CD14-positive monocyte (primary cell): ENCODE measurements around the gene BEND7. TPM values are rescaled to one million over a fixed set of nuclear protein-coding genes. Genes with fewer than 3 reads are reported as not detected.
"Not testable (repeated sequence)": the region's sequence is repeated elsewhere in the genome, so short reads cannot be mapped to it uniquely, and the experiment has no call there.

Source experiments
- DNase-seq, 3 donors: peaks; one replicate each; pipeline ENCODE4 v3.0.0-alpha.2; 2011 to 2022
- H2AFZ ChIP-seq: 2 replicates; pipeline ENCODE4 v1.6.0; 2012; ENCODE audit warnings: mild to moderate bottlenecking, low read depth, low read length, inconsistent platforms; ENCODE audit not compliant: insufficient read depth, poor library complexity, severe bottlenecking
- H3K27ac ChIP-seq, 2 donors: 1 replicate in 1 of 2; 2 replicates in 1 of 2; pipeline ENCODE4 v1.5.1; 2012 to 2013; ENCODE audit warnings: low read length in 2 of 2, control low read depth in 1 of 2, inconsistent platforms in 1 of 2, low read depth in 1 of 2, mild to moderate bottlenecking in 1 of 2
- H3K27me3 ChIP-seq, 2 donors: one replicate each; pipeline versions ENCODE4 v1.6.0 to v1.6.1; 2011 to 2013; ENCODE audit warnings: low read length in 2 of 2; ENCODE audit not compliant: control insufficient read depth in 2 of 2, insufficient read depth in 2 of 2
- H3K36me3 ChIP-seq, 2 donors: replicated peaks in 1 of 2; 1 replicate in 1 of 2; 2 replicates in 1 of 2; pipeline versions ENCODE4 v1.5.1 to v1.6.1; 2012 to 2013; ENCODE audit warnings: low read length in 2 of 2, control low read depth in 1 of 2, inconsistent platforms in 1 of 2, mild to moderate bottlenecking in 1 of 2; ENCODE audit not compliant: insufficient read depth in 2 of 2, control insufficient read depth in 1 of 2
- H3K4me1 ChIP-seq, 2 donors: 1 replicate in 1 of 2; 2 replicates in 1 of 2; pipeline versions ENCODE4 v1.5.1 to v1.6.1; 2012 to 2013; ENCODE audit warnings: low read length in 2 of 2, control low read depth in 1 of 2, inconsistent platforms in 1 of 2, mild to moderate bottlenecking in 1 of 2, moderate library complexity in 1 of 2; ENCODE audit not compliant: insufficient read depth in 2 of 2, control insufficient read depth in 1 of 2
- H3K4me2 ChIP-seq: replicated peaks from 2 replicates; pipeline ENCODE3; 2012; ENCODE audit warnings: low read length, moderate library complexity, mild to moderate bottlenecking; ENCODE audit not compliant: poor library complexity, severe bottlenecking; ENCODE audit errors: extremely low read depth
- H3K4me3 ChIP-seq, 3 experiments: fragments of 200-600 bp in 1 of 3; sonication (generic) in 1 of 3; replicated peaks in 1 of 3; 1 replicate in 2 of 3; 2 replicates in 1 of 3; pipeline ENCODE4 v1.5.1; 2011 to 2013; ENCODE audit warnings: low read length in 3 of 3, mild to moderate bottlenecking in 3 of 3, control low read depth in 2 of 3, low read depth in 2 of 3, inconsistent platforms in 1 of 3, moderate library complexity in 1 of 3
- H3K79me2 ChIP-seq: 2 replicates; pipeline ENCODE4 v1.6.0; 2012; ENCODE audit warnings: mild to moderate bottlenecking, control low read depth, inconsistent platforms, low read length, moderate library complexity; ENCODE audit not compliant: insufficient read depth
- H3K9ac ChIP-seq: 2 replicates; pipeline ENCODE4 v1.6.0; 2017; ENCODE audit warnings: low read length, mild to moderate bottlenecking; ENCODE audit not compliant: insufficient read depth, poor library complexity, severe bottlenecking
- H3K9me3 ChIP-seq, 2 donors: replicated peaks in 1 of 2; 1 replicate in 1 of 2; 2 replicates in 1 of 2; pipeline versions ENCODE4 v1.5.1 to v1.6.1; 2012 to 2013; ENCODE audit warnings: low read length in 2 of 2, control low read depth in 1 of 2; ENCODE audit not compliant: control insufficient read depth in 1 of 2, insufficient read depth in 1 of 2
- H4K20me1 ChIP-seq: 2 replicates; pipeline ENCODE4 v1.6.0; 2012; ENCODE audit warnings: mild to moderate bottlenecking, low read length, control low read depth, moderate library complexity; ENCODE audit not compliant: insufficient read depth
- H3K27ac Mint-ChIP-seq, 7 donors: one replicate each; pipeline ENCODE4 v1.8.0; 2020; ENCODE audit warnings: mild to moderate bottlenecking in 7 of 7, mixed read lengths in 7 of 7, moderate library complexity in 6 of 7, inconsistent platforms in 2 of 7
- H3K27me3 Mint-ChIP-seq, 3 donors: one replicate each; pipeline ENCODE4 v1.8.0; 2021 to 2022; ENCODE audit warnings: low read depth in 3 of 3, mild to moderate bottlenecking in 3 of 3, mixed read lengths in 3 of 3, moderate library complexity in 3 of 3, inconsistent platforms in 1 of 3
- H3K36me3 Mint-ChIP-seq, 2 donors: one replicate each; pipeline ENCODE4 v1.8.0; 2020; ENCODE audit warnings: mixed read lengths in 2 of 2, inconsistent platforms in 1 of 2, mild to moderate bottlenecking in 1 of 2
- H3K4me1 Mint-ChIP-seq: one replicate; pipeline ENCODE4 v1.8.0; 2020; ENCODE audit warnings: mild to moderate bottlenecking, mixed read lengths
- H3K4me3 Mint-ChIP-seq, 2 donors: one replicate each; pipeline ENCODE4 v1.8.0; 2020; ENCODE audit warnings: mild to moderate bottlenecking in 2 of 2, mixed read lengths in 2 of 2, moderate library complexity in 1 of 2
- H3K9me3 Mint-ChIP-seq, 7 donors: one replicate each; pipeline ENCODE4 v1.8.0; 2020 to 2022; ENCODE audit warnings: mixed read lengths in 7 of 7, mild to moderate bottlenecking in 6 of 7, moderate library complexity in 6 of 7, inconsistent platforms in 2 of 7
- CTCF ChIP-seq: fragments of 200-600 bp; IDR thresholded peaks from one replicate; pipeline ENCODE4 v1.8.0; 2022; ENCODE audit warnings: antibody characterized with exemption, mild to moderate bottlenecking
- WGBS: methylation state at CpG from one replicate; pipeline ENCODE4 v1.1.5; 2013; ENCODE audit warnings: missing lambda C conversion rate; ENCODE audit not compliant: insufficient coverage; 5-methylcytosine and 5-hydroxymethylcytosine counted together
- intact Hi-C, 2 donors: fragments of 100-400 bp; cut with micrococcal nuclease; formaldehyde crosslinking; loops; one replicate each; pipeline versions ENCODE4 v1.15.0 to v1.15.1; 2023
- polyA plus RNA-seq, 3 donors: library from polyadenylated mRNA; depleted of rRNA in 1 of 3; unstranded in 2 of 3; stranded (reverse) in 1 of 3; fragments of 300-500 nt in 2 of 3; fragments of >200 nt in 1 of 3; fragmentation: Illumina TruSeq in 2 of 3; gene quantifications; 1 replicate in 2 of 3; 2 replicates in 1 of 3; pipeline ENCODE4 v1.2.3, GENCODE V29; 2012 to 2021

The BEND7 gene
- polyA plus RNA-seq, 3 donors, result 0.65 TPM; not detected in 2

GRCh38 chr10:13437026-13437555, 91.7 kb downstream of the BEND7 start:
- no peaks in the 10 kb centered on the region for H3K9me3 ChIP-seq
- H3K9ac ChIP-seq, result no peak overlapping the region
- no peak overlapping the region for H3K4me3 ChIP-seq
- no peaks in the 10 kb centered on the region for H3K79me2 ChIP-seq
- peaks cover 0 to 7% (median 0%) of the 10 kb centered on the region in 7 donors for H3K9me3 Mint-ChIP-seq
- no peak overlapping the region for H3K27ac ChIP-seq
- no peak overlapping the region for H2AFZ ChIP-seq
- H3K4me2 ChIP-seq, result no peak overlapping the region
- 92% methylated on average over 14 of the region's 16 CpGs for WGBS
- no peak overlapping the region for H3K4me3 Mint-ChIP-seq
- no peaks in the 10 kb centered on the region for H3K36me3 ChIP-seq
- intact Hi-C loops, result no loop called here
- peaks cover 17 to 31% of the 10 kb centered on the region in 2 donors for H3K27me3 ChIP-seq
- no peaks in the 10 kb centered on the region for H4K20me1 ChIP-seq
- H3K27me3 Mint-ChIP-seq, result peaks cover 29 to 58% (median 30%) of the 10 kb centered on the region in 3 donors
- H3K27ac Mint-ChIP-seq, result no peak overlapping the region
- no peak for TF ChIP-seq CTCF
- peaks cover 15% of the 10 kb centered on the region for H3K4me1 Mint-ChIP-seq
- peaks cover 10 to 11% of the 10 kb centered on the region in 2 donors for H3K4me1 ChIP-seq
- DNase-seq, result no peak
- no peaks in the 10 kb centered on the region for H3K36me3 Mint-ChIP-seq

- H3K27me3 Mint-ChIP-seq, H2AFZ ChIP-seq, H3K9me3 ChIP-seq, H3K27ac Mint-ChIP-seq, H3K4me1 Mint-ChIP-seq, DNase-seq, H3K36me3 Mint-ChIP-seq, H3K4me2 ChIP-seq, H3K79me2 ChIP-seq, H3K36me3 ChIP-seq, H3K4me3 ChIP-seq, H3K27me3 ChIP-seq, H3K27ac ChIP-seq, H3K9ac ChIP-seq, H3K4me1 ChIP-seq, intact Hi-C loops, H4K20me1 ChIP-seq, H3K4me3 Mint-ChIP-seq, H3K9me3 Mint-ChIP-seq: not testable (repeated sequence)
- 100% methylated on average over 4 of the region's 8 CpGs for WGBS
These were observed 100.9 kb downstream of the BEND7 start for GRCh38 chr10:13427943-13428342.
